Type B pancreatic cell (in vitro differentiated cells): Measurements from ENCODE around the gene ZDHHC1. TPM values are rescaled to one million over a fixed set of nuclear protein-coding genes. Genes with fewer than 3 reads are reported as not detected.

Experiments
- DNase-seq: peaks from one replicate; pipeline ENCODE4 v3.0.0; 2021; ENCODE audit warnings: mixed read lengths; ENCODE audit not compliant: unreplicated experiment; ENCODE audit errors: extremely low spot score
- H3K27ac Mint-ChIP-seq: 2 replicates; pipeline ENCODE4 v1.8.0; 2021; ENCODE audit warnings: mild to moderate bottlenecking, mixed read lengths
- H3K27me3 Mint-ChIP-seq: 2 replicates; pipeline ENCODE4 v1.8.0; 2021; ENCODE audit warnings: mixed read lengths
- H3K36me3 Mint-ChIP-seq: 2 replicates; pipeline ENCODE4 v1.8.0; 2021; ENCODE audit warnings: mixed read lengths
- H3K4me1 Mint-ChIP-seq: one replicate; pipeline ENCODE4 v1.8.0; 2021; ENCODE audit warnings: mixed read lengths; ENCODE audit not compliant: unreplicated experiment
- H3K4me3 Mint-ChIP-seq: 2 replicates; pipeline ENCODE4 v1.8.0; 2021; ENCODE audit warnings: mild to moderate bottlenecking, mixed read lengths
- H3K9me3 Mint-ChIP-seq: 2 replicates; pipeline ENCODE4 v1.8.0; 2021; ENCODE audit warnings: mixed read lengths
- CTCF ChIP-seq: fragments of 200-600 bp; sonication (generic); conservative IDR thresholded peaks from 2 replicates; pipeline ENCODE4 v1.5.0; 2021; ENCODE audit warnings: antibody characterized with exemption, mild to moderate bottlenecking
- total RNA-seq: library from RNA; stranded (reverse); gene quantifications from 2 replicates; pipeline ENCODE4 v1.2.1, GENCODE V29; 2021; ENCODE audit warnings: low replicate concordance

Gene ZDHHC1
- total RNA-seq, 1 donor from 2014 or later, result 11.3 TPM

DNA sequence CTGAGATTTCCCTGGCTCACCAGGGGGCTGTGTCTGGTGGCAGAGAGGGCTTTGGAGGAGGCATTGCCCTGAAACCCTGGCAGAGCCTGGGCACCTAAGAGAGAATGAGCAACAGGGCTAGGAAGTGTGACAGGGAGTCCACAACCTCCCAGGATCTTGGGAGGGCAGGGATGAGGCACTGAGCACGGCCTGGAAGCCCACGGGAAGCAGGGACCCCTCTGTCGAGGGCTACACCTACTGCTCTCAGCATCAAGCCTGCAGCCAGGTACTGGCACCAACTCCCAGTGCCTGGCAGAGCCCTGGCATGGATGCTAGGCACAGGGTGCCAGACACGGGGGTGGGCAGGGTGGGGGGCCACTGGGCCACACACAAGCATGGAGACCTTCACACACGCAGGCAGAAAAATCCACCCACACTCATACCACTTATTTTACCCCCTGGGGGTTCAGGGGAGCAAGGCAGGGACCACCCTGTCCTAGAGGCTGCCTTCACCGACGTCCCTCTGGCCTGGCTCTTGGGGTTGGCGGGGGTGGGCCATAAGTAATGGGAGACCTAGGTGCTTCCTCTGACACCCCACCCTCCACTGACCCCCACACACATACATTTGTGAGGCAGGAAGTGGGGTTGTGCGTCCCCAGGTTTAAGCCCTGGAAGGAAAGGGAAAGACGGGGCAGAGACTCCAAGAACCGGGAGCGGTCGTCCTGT is 13.7 kb upstream of the ZDHHC1 start:
- Mint-ChIP-seq H3K27ac (peak overlapping the region; percentile 66), H3K36me3 (no peaks in the 10 kb centered on the region)

GRCh38 chr16:67429053-67429798 is 12.9 kb upstream of the ZDHHC1 start:
- H3K4me1 Mint-ChIP-seq, result peaks cover 33% of the 10 kb centered on the region
- H3K27me3 Mint-ChIP-seq, result peaks cover 49% of the 10 kb centered on the region

More for the DNA sequence above, 13.7 kb upstream of the ZDHHC1 start:
- Mint-ChIP-seq H3K27me3 (peaks cover 49% of the 10 kb centered on the region), H3K4me1 (peaks cover 27% of the 10 kb centered on the region), H3K9me3 (no peaks in the 10 kb centered on the region), H3K4me3 (peak overlapping the region; percentile 86)
- DNase-seq, result no peak
- no peak for TF ChIP-seq CTCF

DNA sequence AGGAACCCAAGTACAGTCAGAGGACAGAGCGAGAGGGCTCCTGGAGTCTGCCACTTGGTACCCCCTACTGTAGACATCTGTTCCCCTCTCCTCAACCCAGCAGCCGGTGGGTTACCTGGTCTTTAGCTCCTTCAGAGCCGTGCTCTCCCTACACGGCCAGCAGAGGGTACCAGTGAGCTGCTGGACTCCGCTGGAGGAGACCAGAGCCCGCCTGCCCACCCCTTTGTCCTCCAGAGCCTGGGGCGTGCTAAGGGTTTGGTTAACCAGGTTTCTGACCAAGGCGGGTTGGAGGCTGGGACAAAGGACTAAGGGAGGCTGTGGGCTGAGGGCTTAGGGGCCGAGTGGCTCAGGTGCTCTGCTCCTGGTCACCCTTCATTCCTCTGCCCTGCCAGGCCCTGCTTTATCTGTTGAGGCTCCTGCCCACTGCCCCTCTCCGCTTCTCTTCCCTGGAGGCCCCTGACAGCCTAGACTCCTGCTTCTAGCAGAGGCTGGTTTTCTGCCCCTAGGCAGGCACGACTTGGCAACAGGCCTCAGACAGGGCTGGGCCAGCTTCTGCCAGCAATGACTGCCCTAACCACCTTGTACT is 12.0 kb upstream of the ZDHHC1 start:
- H3K4me3 Mint-ChIP-seq, result no peak overlapping the region
- H3K27me3 Mint-ChIP-seq, result peaks cover 56% of the 10 kb centered on the region
- DNase-seq, result no peak

More at GRCh38 chr16:67429053-67429798, 12.9 kb upstream of the ZDHHC1 start:
- peak overlapping the region; percentile 76 for H3K4me3 Mint-ChIP-seq
- peak overlapping the region; percentile 66 for H3K27ac Mint-ChIP-seq
- no peaks in the 10 kb centered on the region for H3K36me3 Mint-ChIP-seq
- no peaks in the 10 kb centered on the region for H3K9me3 Mint-ChIP-seq
- no peak for DNase-seq
- no peak for TF ChIP-seq CTCF

GRCh38 chr16:67426950-67427349 is 10.7 kb upstream of the ZDHHC1 start:
- Mint-ChIP-seq H3K4me3 (no peak overlapping the region), H3K4me1 (peaks cover 30% of the 10 kb centered on the region), H3K9me3 (no peaks in the 10 kb centered on the region), H3K27me3 (peaks cover 51% of the 10 kb centered on the region), H3K36me3 (no peaks in the 10 kb centered on the region), H3K27ac (no peak overlapping the region)
- no peak for TF ChIP-seq CTCF
- DNase-seq, result no peak

More for the DNA sequence above, 12.0 kb upstream of the ZDHHC1 start:
- no peaks in the 10 kb centered on the region for H3K9me3 Mint-ChIP-seq
- TF ChIP-seq CTCF, result peak; percentile 85
- H3K27ac Mint-ChIP-seq, result no peak overlapping the region
- H3K36me3 Mint-ChIP-seq, result no peaks in the 10 kb centered on the region
- peaks cover 38% of the 10 kb centered on the region for H3K4me1 Mint-ChIP-seq

DNA sequence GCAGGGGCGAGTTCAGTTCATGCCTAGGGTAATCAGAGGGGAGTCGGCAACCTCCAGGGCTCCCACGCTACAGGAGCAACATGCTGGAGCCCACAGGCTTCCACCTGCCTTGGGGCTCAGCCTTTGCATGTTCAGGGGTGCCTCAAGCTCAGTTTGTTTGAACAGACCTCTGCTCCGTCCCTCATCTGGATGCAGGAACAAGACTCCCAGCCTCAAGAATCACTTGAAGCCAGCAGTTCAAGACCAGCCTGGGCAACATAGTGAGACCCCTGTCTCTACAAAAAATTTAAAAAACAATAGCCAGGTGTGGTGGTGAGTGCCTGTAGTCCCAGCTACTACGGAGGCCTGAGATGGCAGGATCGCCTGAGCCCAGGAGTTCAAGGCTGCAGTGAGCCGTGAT is 9.7 kb upstream of the ZDHHC1 start:
- no peak overlapping the region for H3K27ac Mint-ChIP-seq
- TF ChIP-seq CTCF, result no peak
- H3K4me1 Mint-ChIP-seq, result peaks cover 30% of the 10 kb centered on the region
- H3K27me3 Mint-ChIP-seq, result peaks cover 47% of the 10 kb centered on the region
- no peak overlapping the region for H3K4me3 Mint-ChIP-seq
- no peaks in the 10 kb centered on the region for H3K36me3 Mint-ChIP-seq
- DNase-seq, result no peak
- H3K9me3 Mint-ChIP-seq, result no peaks in the 10 kb centered on the region
